ENCODE data around the gene CMIP.

CMIP gene

DNA sequence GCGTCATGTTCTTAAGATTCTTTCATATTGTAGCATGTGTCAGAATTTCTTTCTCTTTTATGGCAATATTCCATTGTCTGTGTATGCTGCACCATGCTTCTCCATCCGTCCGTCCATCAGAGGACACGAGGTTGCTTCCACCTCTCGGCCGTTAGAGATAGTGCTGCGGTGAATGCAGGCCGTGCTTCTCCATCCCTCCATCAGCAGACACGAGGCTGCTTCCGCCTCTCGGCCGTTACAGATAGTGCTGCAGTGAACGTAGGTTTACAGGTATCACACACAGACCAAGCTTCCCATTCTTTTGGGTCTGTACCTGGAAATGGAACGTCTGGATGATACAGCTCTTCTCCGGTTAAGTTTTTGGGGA is 113.5 kb downstream of the CMIP start:
- Histone ChIP-seq H2AFZ (ENCODE audit: low read depth, low read length, severe bottlenecking) (no peak overlapping the region), H3K79me2 (ENCODE audit: insufficient read depth, low read length) (peaks cover 21% of the 10 kb centered on the region; the same call in 1 of the 2 replicates), H3K4me2 (ENCODE audit: low read depth, low read length, poor library complexity, severe bottlenecking) (no peak overlapping the region), H3K36me3 (ENCODE audit: low read length) (no peaks in the 10 kb centered on the region), H3K4me3 (ENCODE audit: insufficient read depth, low read length, poor library complexity, severe bottlenecking) (no peak overlapping the region), H3F3A (ENCODE audit: insufficient read depth) (no peaks in the 10 kb centered on the region), H3K9ac (ENCODE audit: low read length) (no peak overlapping the region), H3K27ac (ENCODE audit: low read depth, low read length) (no peak overlapping the region), H3K9me2 (replicated peaks; ENCODE audit: insufficient read depth, low read length) (no peaks in the 10 kb centered on the region), H4K20me1 (ENCODE audit: low read depth, low read length) (0 out of 2 replicates have a peak, but pooled peaks cover 11% of the 10 kb centered on the region), H3K9me3 (ENCODE audit: insufficient read depth, low read length) (no peaks in the 10 kb centered on the region), H3K27me3 (ENCODE audit: low read length) (no peaks in the 10 kb centered on the region)
- TF ChIP-seq, protein P1, sequence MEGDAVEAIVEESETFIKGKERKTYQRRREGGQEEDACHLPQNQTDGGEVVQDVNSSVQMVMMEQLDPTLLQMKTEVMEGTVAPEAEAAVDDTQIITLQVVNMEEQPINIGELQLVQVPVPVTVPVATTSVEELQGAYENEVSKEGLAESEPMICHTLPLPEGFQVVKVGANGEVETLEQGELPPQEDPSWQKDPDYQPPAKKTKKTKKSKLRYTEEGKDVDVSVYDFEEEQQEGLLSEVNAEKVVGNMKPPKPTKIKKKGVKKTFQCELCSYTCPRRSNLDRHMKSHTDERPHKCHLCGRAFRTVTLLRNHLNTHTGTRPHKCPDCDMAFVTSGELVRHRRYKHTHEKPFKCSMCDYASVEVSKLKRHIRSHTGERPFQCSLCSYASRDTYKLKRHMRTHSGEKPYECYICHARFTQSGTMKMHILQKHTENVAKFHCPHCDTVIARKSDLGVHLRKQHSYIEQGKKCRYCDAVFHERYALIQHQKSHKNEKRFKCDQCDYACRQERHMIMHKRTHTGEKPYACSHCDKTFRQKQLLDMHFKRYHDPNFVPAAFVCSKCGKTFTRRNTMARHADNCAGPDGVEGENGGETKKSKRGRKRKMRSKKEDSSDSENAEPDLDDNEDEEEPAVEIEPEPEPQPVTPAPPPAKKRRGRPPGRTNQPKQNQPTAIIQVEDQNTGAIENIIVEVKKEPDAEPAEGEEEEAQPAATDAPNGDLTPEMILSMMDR (IDR thresholded peaks at IDR 0.05; ENCODE audit: insufficient read depth, low read length, poor library complexity, severe bottlenecking) = no peak
- no peak for TF ChIP-seq EZH2phosphoT487 (conservative IDR thresholded peaks at IDR 0.05; ENCODE audit: low read length)

DNA sequence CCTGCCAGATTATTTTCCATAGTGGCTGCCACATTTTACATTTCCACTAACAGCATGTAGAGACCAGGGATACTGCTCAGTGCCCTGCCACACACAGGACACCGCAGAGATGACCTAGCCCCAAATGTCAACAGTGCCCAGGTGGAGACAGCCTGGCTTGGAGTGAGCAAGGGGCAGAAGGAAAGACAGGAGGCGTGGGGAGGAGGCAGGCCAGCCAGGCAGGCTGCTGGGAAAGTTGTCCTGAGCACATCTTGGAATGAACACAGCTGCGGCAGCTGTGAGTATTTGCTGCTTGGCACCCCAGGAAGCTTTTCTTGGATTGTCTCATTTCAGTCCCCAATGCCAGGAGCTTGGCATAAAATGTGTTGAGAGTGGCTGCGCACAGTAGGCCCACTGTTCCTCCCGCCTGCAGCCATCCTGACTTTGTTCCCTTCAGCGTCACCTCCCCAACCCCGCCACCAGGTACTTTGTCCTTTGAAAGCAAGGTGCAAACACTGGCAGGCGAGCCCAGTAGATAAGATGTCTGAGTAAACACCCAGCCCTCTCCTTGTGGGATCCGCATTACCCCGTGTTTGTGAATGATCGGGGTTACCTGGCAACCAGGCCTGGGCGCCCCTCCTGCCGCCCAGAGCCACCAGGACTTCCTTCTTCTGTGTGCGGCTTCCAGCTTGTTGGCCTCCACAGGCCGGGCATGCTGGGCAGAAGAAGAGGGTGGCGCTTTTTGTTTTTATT is 114.0 kb downstream of the CMIP start:
- H3K9me2 ChIP-seq (replicated peaks; ENCODE audit: insufficient read depth, low read length) = no peaks in the 10 kb centered on the region
- no peak overlapping the region for H3K4me3 ChIP-seq (ENCODE audit: insufficient read depth, low read length, poor library complexity, severe bottlenecking)
- no peaks in the 10 kb centered on the region for H3K9me3 ChIP-seq (ENCODE audit: insufficient read depth, low read length)
- H3K79me2 ChIP-seq (ENCODE audit: insufficient read depth, low read length) = peaks cover 21% of the 10 kb centered on the region; the same call in 1 of the 2 replicates
- no peak overlapping the region for H3K4me2 ChIP-seq (ENCODE audit: low read depth, low read length, poor library complexity, severe bottlenecking)
- H3K27ac ChIP-seq (ENCODE audit: low read depth, low read length) = no peak overlapping the region
- no peaks in the 10 kb centered on the region for H3K36me3 ChIP-seq (ENCODE audit: low read length)
- H3K27me3 ChIP-seq (ENCODE audit: low read length) = no peaks in the 10 kb centered on the region
- TF ChIP-seq, protein P1 (IDR thresholded peaks at IDR 0.05; ENCODE audit: insufficient read depth, low read length, poor library complexity, severe bottlenecking) = no peak
- TF ChIP-seq EZH2phosphoT487 (conservative IDR thresholded peaks at IDR 0.05; ENCODE audit: low read length) = no peak
- H4K20me1 ChIP-seq (ENCODE audit: low read depth, low read length) = 0 out of 2 replicates have a peak, but pooled peaks cover 11% of the 10 kb centered on the region
- H2AFZ ChIP-seq (ENCODE audit: low read depth, low read length, severe bottlenecking) = no peak overlapping the region
- no peaks in the 10 kb centered on the region for H3F3A ChIP-seq (ENCODE audit: insufficient read depth)
- no peak overlapping the region for H3K9ac ChIP-seq (ENCODE audit: low read length)

DNA sequence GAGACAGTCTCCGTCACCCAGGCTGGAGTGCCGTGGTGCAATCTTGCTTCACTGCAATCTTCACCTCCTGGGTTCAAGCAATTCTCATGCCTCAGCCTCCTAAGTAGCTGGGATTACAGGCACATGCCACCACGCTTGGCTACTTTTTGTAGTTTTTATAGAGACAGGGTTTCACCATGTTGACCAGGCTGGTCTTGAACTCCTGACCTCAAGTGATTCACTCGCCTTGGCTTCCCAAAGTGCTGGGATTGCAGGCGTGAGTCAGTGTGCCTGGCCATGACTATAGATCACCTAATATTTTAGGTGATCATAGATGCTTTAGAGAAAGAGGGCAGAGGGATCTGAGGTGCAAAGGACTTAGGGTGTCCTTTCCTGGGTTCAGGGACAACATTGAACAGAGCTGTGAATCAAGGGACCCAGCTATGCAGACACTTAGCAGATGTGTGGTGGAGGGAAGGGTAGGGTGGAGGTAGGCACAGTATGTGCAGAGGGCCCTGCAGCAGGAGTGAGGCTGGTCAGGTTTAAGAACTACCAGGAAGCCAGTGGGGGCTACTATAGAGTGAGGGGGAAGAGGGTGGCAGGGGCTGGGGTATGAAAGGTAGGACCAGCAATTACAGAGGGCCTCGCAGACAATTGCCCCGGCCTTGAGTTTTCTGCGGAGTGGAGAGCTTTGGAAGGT is 116.5 kb downstream of the CMIP start:
- no peaks in the 10 kb centered on the region for H3K36me3 ChIP-seq (ENCODE audit: low read length)
- no peaks in the 10 kb centered on the region for H3K9me2 ChIP-seq (replicated peaks; ENCODE audit: insufficient read depth, low read length)
- H2AFZ ChIP-seq (ENCODE audit: low read depth, low read length, severe bottlenecking) = no peak overlapping the region
- no peak overlapping the region for H3K9ac ChIP-seq (ENCODE audit: low read length)
- H3K4me3 ChIP-seq (ENCODE audit: insufficient read depth, low read length, poor library complexity, severe bottlenecking) = no peak overlapping the region
- H3K27me3 ChIP-seq (ENCODE audit: low read length) = no peaks in the 10 kb centered on the region
- H3K4me2 ChIP-seq (ENCODE audit: low read depth, low read length, poor library complexity, severe bottlenecking) = no peak overlapping the region
- peaks cover 11% of the 10 kb centered on the region; the same call in 1 of the 2 replicates for H4K20me1 ChIP-seq (ENCODE audit: low read depth, low read length)
- no peaks in the 10 kb centered on the region for H3K9me3 ChIP-seq (ENCODE audit: insufficient read depth, low read length)
- no peaks in the 10 kb centered on the region for H3F3A ChIP-seq (ENCODE audit: insufficient read depth)
- H3K27ac ChIP-seq (ENCODE audit: low read depth, low read length) = no peak overlapping the region
- H3K79me2 ChIP-seq (ENCODE audit: insufficient read depth, low read length) = peaks cover 8% of the 10 kb centered on the region; the same call in 1 of the 2 replicates
- TF ChIP-seq, protein P1 (IDR thresholded peaks at IDR 0.05; ENCODE audit: insufficient read depth, low read length, poor library complexity, severe bottlenecking) = no peak
- no peak for TF ChIP-seq EZH2phosphoT487 (conservative IDR thresholded peaks at IDR 0.05; ENCODE audit: low read length)
